HG03354 (cell line): ENCODE data around the gene PABPC1L.

Source experiments
- ATAC-seq: cut with Tn5 transposase; IDR thresholded peaks from one replicate; pipeline ENCODE4 v1.9.1; 2021; ENCODE audit warnings: mild to moderate bottlenecking; ENCODE audit not compliant: unreplicated experiment, poor library complexity, severe bottlenecking

The PABPC1L gene

GRCh38 chr20:44962483-44962882 is 52.6 kb downstream of the PABPC1L start:
- no peak for ATAC-seq

DNA sequence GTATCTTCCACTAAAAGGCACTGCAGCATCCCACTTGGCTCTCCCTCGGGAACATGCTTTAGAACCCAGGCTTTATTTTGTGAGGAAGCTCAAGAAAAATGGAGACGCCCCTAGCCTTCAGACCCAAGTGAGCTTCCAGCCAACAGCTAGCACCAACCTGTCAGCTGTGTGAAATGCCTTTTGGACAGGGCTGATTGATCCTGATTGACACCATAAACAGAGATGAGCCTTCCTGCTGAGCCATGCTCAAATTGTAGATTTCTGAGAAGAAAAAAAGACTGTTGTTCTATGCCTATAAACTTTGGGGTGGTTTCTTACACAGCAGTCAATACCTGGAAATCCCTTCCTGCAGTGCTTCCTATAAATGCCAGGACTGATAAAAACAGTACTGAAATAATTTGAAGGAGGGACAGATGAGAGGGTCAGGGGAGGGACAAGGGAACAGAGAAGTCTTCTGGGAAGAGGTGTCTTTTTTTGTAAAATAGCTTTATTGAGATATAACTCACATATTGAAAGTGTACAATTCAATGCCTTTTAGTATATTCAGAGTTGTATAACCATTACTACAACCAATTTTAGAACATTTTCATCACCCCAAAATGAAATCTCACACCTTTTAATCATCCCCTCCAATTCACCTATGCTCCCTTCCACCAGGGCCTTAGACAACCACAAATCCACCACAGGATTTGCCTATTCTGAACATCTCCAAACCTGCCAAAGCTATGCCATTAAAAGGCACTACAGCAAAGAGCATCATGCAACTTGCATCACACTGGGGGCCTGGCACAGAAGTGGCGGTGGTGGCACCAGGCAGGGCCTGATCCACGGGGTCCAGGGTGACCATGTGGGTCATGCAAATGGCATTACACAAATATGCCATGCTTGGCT is 53.7 kb downstream of the PABPC1L start:
- ATAC-seq: no peak

- no peak for ATAC-seq
Observed at GRCh38 chr20:44965651-44966029, 55.8 kb downstream of the PABPC1L start.

GRCh38 chr20:44966030-44966961 is 56.4 kb downstream of the PABPC1L start, which contains the start of gene STK4:
Gene STK4 (plus strand): TSS chr20:44966512. CDS start chr20:44966569, 57 bp downstream.
- ATAC-seq: peak; percentile 74

DNA sequence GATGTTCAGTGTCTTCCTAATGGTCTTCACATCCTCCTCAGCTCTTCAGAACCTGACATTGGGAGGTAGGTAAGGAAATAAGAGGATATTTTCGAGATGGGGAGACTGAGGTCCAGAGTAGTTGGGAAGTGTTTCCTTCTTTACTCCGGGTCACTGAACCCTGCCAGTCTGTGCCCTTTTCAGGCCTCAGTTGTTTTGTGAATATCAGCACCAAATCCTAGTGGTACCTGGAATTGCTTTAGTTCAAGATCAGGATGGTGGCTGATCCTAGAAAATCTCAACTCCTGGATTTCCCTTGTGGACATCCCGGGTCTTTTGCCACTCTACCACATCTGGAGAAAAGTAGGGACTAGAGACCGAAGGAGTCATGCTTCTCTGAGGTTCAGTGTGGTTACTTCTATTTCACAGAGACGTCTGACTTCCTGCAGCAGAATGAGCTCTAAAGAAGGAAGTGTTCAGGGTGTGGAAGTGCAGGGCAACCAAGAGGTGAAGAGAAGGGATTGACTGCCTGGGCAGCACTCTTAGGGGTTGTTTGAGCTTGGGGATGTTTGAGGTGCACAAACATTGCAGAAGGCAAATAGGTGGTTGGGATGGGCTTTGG is 57.4 kb downstream of the PABPC1L start:
- ATAC-seq: no peak

DNA sequence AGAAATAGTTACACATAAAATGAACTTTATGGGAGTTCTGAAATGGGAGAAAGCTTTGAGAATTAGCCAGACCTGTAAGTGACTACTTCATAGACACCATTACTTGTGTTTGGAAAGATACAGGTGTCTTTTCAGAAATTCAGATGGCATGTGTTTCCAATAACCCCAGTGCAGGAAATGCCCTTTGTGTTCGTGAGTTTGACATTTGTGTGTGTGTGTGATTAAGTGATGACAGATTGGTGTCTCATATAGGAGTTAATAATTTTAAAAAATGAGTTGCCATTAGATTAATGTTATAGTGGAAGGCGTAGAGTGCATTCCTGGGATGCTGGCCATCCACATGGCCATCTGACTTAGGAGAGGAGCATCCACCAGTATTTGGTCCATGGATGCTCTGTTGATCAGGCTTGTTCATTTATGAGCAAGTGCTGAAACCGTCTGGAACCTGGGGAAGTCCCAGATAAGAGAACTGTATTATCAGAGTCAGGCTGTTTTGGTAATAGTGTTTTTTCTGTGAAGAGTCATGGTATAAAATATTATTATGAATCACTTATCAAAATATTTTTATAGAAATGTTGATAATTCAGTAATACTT is 59.5 kb downstream of the PABPC1L start:
- ATAC-seq: no peak

DNA sequence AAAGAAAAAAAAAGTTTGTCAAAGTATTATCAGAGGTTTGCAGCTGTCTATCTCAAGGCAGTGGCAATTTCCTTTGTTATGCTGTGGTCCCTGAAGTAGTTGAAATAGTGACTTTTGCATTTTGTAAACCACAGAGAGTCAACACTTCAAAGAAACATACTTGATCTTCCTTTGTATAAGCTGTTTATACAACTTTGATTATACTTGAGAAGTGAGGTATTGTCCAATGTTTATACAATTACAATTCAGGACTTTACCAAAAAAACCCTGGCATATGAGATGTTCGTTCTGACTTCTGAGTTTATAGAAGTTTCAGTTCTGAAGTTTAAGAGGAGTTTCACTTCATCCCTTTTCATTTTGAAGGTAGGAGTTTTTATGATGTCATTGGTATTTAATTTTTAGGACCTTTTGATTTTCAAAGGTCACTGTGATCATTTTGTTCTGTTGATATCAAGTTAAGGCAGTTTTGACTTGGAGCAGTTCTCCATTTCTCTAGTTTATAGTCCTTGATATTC is 60.4 kb downstream of the PABPC1L start:
- no peak for ATAC-seq

DNA sequence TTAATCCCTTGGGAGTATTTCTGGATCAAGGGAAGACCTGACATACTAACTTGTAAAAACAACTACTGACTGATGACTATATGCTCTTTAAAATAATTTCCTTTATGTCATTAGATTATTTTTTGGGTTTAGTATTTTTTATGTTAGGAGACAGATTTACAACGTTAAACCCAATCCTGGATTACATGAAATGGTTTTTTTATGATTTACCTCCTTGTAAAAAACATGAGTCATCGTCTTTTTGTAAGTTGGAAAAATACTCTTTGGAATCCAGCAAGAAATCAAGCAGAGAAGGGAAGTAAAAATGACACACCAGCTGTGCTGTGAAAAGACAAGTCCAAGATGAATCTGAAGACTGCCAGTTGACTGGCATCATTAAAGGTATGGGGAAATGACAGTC is 63.2 kb downstream of the PABPC1L start:
- no peak for ATAC-seq

DNA sequence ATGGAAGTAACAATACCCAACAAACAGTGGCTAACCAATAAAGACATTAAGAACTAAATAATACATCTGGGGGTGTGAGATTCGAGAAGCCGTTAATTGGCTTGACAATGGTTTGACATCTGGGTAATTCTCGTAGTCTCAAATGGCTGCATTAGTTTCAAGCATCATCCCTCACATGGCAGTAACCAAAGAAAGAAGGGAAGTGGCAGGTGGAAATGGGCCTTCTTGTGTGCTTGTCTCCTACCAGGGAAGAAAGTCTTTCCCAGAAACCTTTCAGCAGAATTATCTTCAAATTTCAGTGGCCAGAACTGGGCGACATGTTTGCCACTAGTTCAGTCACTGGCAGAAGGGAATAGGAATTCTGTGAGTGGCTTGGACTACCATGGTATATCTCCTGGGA is 66.8 kb downstream of the PABPC1L start:
- no peak for ATAC-seq

DNA sequence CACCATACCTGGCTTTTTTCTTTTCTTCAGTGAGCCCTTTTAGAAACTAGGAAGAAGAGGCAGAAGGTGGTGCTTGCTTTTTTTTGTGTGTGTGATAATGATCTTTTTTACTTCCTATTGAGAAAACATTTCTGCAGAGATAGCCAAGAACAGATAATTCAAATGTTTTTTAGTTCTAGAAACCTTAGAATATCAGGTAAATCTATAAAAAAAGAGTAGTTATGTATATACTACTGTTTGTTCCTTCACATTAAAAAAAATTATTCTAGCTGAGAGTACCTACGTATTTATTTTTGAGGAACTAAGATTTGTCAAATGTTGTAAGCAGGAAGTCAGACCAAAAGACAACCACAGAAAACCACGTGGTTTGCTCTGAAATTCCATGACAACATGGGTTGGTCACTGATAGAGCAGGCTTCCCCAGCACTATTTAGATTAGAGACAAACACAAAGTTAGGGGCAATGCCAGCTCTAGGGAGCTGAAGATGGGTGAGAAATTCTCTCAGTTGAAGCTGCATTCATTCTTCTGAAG is 69.3 kb downstream of the PABPC1L start:
- ATAC-seq: peak; percentile 89

- ATAC-seq: no peak
Observed at GRCh38 chr20:44981736-44982406, 72.0 kb downstream of the PABPC1L start.

- no peak for ATAC-seq
Observed at GRCh38 chr20:44983093-44983674, 73.3 kb downstream of the PABPC1L start.

GRCh38 chr20:44988631-44989171 is 78.8 kb downstream of the PABPC1L start:
- no peak for ATAC-seq
